ENCODE data around the gene NCKAP5.

GRCh38 chr2:133433455-133434451 lies 134.5 kb downstream of the NCKAP5 start:
- TF ChIP-seq, protein P1, sequence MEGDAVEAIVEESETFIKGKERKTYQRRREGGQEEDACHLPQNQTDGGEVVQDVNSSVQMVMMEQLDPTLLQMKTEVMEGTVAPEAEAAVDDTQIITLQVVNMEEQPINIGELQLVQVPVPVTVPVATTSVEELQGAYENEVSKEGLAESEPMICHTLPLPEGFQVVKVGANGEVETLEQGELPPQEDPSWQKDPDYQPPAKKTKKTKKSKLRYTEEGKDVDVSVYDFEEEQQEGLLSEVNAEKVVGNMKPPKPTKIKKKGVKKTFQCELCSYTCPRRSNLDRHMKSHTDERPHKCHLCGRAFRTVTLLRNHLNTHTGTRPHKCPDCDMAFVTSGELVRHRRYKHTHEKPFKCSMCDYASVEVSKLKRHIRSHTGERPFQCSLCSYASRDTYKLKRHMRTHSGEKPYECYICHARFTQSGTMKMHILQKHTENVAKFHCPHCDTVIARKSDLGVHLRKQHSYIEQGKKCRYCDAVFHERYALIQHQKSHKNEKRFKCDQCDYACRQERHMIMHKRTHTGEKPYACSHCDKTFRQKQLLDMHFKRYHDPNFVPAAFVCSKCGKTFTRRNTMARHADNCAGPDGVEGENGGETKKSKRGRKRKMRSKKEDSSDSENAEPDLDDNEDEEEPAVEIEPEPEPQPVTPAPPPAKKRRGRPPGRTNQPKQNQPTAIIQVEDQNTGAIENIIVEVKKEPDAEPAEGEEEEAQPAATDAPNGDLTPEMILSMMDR (CRISPR knock-in tag; IDR thresholded peaks at IDR 0.05) = no peak
- TF ChIP-seq ZSCAN29 (CRISPR knock-in tag; conservative IDR thresholded peaks at IDR 0.05) (no peak), HDAC6 (IDR thresholded peaks at IDR 0.05; ENCODE audit: low read depth, low read length) (no peak), TCF7L2 (IDR thresholded peaks at IDR 0.05; ENCODE audit: low read depth, low read length) (no peak), ZC3H4 (CRISPR knock-in tag; IDR thresholded peaks at IDR 0.05; ENCODE audit: borderline replicate concordance) (no peak), PHF20 (CRISPR knock-in tag; IDR thresholded peaks at IDR 0.05) (no peak), ZFP36 (IDR thresholded peaks at IDR 0.05; ENCODE audit: borderline replicate concordance, low read depth, low read length, partially characterized antibody) (no peak)
- TF ChIP-seq, protein P2, sequence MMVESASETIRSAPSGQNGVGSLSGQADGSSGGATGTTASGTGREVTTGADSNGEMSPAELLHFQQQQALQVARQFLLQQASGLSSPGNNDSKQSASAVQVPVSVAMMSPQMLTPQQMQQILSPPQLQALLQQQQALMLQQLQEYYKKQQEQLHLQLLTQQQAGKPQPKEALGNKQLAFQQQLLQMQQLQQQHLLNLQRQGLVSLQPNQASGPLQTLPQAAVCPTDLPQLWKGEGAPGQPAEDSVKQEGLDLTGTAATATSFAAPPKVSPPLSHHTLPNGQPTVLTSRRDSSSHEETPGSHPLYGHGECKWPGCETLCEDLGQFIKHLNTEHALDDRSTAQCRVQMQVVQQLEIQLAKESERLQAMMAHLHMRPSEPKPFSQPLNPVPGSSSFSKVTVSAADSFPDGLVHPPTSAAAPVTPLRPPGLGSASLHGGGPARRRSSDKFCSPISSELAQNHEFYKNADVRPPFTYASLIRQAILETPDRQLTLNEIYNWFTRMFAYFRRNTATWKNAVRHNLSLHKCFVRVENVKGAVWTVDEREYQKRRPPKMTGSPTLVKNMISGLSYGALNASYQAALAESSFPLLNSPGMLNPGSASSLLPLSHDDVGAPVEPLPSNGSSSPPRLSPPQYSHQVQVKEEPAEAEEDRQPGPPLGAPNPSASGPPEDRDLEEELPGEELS (CRISPR knock-in tag; IDR thresholded peaks at IDR 0.05) = no peak

Measured in HepG2 (cell line).